IMR-90 (cell line): Measurements from ENCODE around the gene EXOC6B. TPM values are rescaled to one million over a fixed set of nuclear protein-coding genes. Genes with fewer than 3 reads are reported as not detected.

Experiments used
- ATAC-seq: fragments of 200-7000 bp; cut with Tn5 transposase; 2 replicates; pipeline ENCODE4 v1.9.1; 2020; ENCODE audit warnings: low read depth, mild to moderate bottlenecking, moderate library complexity
- BruUV-seq: library from RNA; stranded (reverse); fragments of 400-500 nt; replicated peaks from 2 replicates; lab custom pipeline; 2021; lab: Mats Ljungman, UMichigan
- CTCF ChIA-PET: fragments of 300-600 bp; formaldehyde crosslinking; extraction: SDS; loops from one replicate; lab custom pipeline; 2021; ENCODE audit warnings: antibody characterized with exemption; lab: Yijun Ruan, JAX
- POLR2A ChIA-PET: fragments of 300-600 bp; sonication (Branson Sonifier 250); formaldehyde crosslinking; loops from one replicate; lab custom pipeline; 2022; ENCODE audit warnings: antibody characterized with exemption; ENCODE audit not compliant: unreplicated experiment; lab: Charles Lee
- DNase-seq: peaks from one replicate; pipeline ENCODE4 v3.0.0; 2013
- H2AFZ ChIP-seq: replicated peaks from 2 replicates; pipeline ENCODE3; 2013; ENCODE audit warnings: low read length, mild to moderate bottlenecking; ENCODE audit not compliant: poor library complexity
- H2AK5ac ChIP-seq: 2 replicates; pipeline ENCODE4 v1.6.1; 2013; ENCODE audit warnings: low read depth, low read length, inconsistent platforms
- H2AK9ac ChIP-seq: replicated peaks from 2 replicates; pipeline ENCODE3; 2013; ENCODE audit warnings: mild to moderate bottlenecking, low read depth, low read length, moderate library complexity; ENCODE audit not compliant: poor library complexity
- H2BK120ac ChIP-seq: 2 replicates; pipeline ENCODE4 v1.6.1; 2013; ENCODE audit warnings: low read depth, low read length, inconsistent platforms
- H2BK15ac ChIP-seq: 3 replicates; pipeline ENCODE4 v1.6.1; 2013; ENCODE audit warnings: low read depth, low read length, inconsistent platforms
- H2BK20ac ChIP-seq: 2 replicates; pipeline ENCODE4 v1.6.1; 2013; ENCODE audit warnings: low read depth, mild to moderate bottlenecking, inconsistent platforms, low read length, moderate library complexity
- H2BK5ac ChIP-seq: 2 replicates; pipeline ENCODE4 v1.6.1; 2013; ENCODE audit warnings: mild to moderate bottlenecking, low read depth, low read length, inconsistent platforms; ENCODE audit not compliant: poor library complexity, severe bottlenecking
- H3K14ac ChIP-seq: replicated peaks from 2 replicates; pipeline ENCODE4 v1.6.1; 2013; ENCODE audit warnings: low read depth, low read length, inconsistent platforms
- H3K18ac ChIP-seq: 2 replicates; pipeline ENCODE4 v1.6.1; 2013; ENCODE audit warnings: low read depth, low read length, control low read depth
- H3K23ac ChIP-seq: 2 replicates; pipeline ENCODE4 v1.6.1; 2013; ENCODE audit warnings: low read depth, low read length, inconsistent platforms
- H3K27ac ChIP-seq: 2 replicates; pipeline ENCODE4 v1.5.1; 2013; ENCODE audit warnings: mild to moderate bottlenecking, control low read depth, low read length; ENCODE audit not compliant: insufficient read depth
- H3K27me3 ChIP-seq: 2 replicates; pipeline ENCODE4 v1.6.1; 2013; ENCODE audit warnings: low read length; ENCODE audit not compliant: control insufficient read depth, insufficient read depth
- H3K36me3 ChIP-seq: 2 replicates; pipeline ENCODE4 v1.6.1; 2013; ENCODE audit warnings: low read length, mixed read lengths; ENCODE audit not compliant: control insufficient read depth, insufficient read depth
- H3K4ac ChIP-seq: 2 replicates; pipeline ENCODE4 v1.6.1; 2013; ENCODE audit warnings: low read depth, low read length, inconsistent platforms
- H3K4me1 ChIP-seq: 2 replicates; pipeline ENCODE4 v1.6.1; 2013; ENCODE audit warnings: low read length, mixed read lengths; ENCODE audit not compliant: control insufficient read depth, insufficient read depth
- H3K4me2 ChIP-seq: 2 replicates; pipeline ENCODE4 v1.6.1; 2013; ENCODE audit warnings: low read depth, mild to moderate bottlenecking, control low read depth, low read length, moderate library complexity
- H3K4me3 ChIP-seq: 2 replicates; pipeline ENCODE4 v1.5.1; 2013; ENCODE audit warnings: low read depth, mild to moderate bottlenecking, control low read depth, low read length, moderate library complexity; ENCODE audit not compliant: insufficient read depth
- H3K56ac ChIP-seq: 2 replicates; pipeline ENCODE4 v1.6.1; 2013; ENCODE audit warnings: low read length, inconsistent platforms; ENCODE audit not compliant: insufficient read depth; ENCODE audit errors: extremely low read depth
- H3K79me1 ChIP-seq, 2 experiments: 2 replicates each; pipeline ENCODE4 v1.6.1; 2013; ENCODE audit warnings: low read length in 2 of 2, inconsistent platforms in 1 of 2, low read depth in 1 of 2
- H3K9ac ChIP-seq: 2 replicates; pipeline ENCODE4 v1.6.1; 2013; ENCODE audit warnings: low read depth, low read length, control low read depth
- H3K9me1 ChIP-seq: 2 replicates; pipeline ENCODE4 v1.6.1; 2013; ENCODE audit warnings: low read length, inconsistent platforms; ENCODE audit not compliant: insufficient read depth
- H3K9me3 ChIP-seq: 2 replicates; pipeline ENCODE4 v1.6.1; 2013; ENCODE audit warnings: low read length; ENCODE audit not compliant: control insufficient read depth, insufficient read depth
- H4K20me1 ChIP-seq: 2 replicates; pipeline ENCODE4 v1.6.1; 2013; ENCODE audit warnings: low read length, inconsistent platforms; ENCODE audit not compliant: insufficient read depth
- H4K5ac ChIP-seq: 2 replicates; pipeline ENCODE4 v1.6.1; 2013; ENCODE audit warnings: mild to moderate bottlenecking, low read depth, low read length, control low read depth
- H4K8ac ChIP-seq, 2 experiments: 2 replicates each; pipeline ENCODE4 v1.6.1; 2013; ENCODE audit warnings: low read depth in 2 of 2, low read length in 2 of 2, control low read depth in 1 of 2, inconsistent platforms in 1 of 2
- H4K91ac ChIP-seq: 2 replicates; pipeline ENCODE4 v1.6.1; 2013; ENCODE audit warnings: low read depth, low read length, inconsistent platforms; ENCODE audit not compliant: insufficient read depth
- RCOR1 ChIP-seq: IDR thresholded peaks from 2 replicates; pipeline ENCODE4 v1.6.1; 2012; ENCODE audit warnings: mild to moderate bottlenecking, low read length, improper control_type of control experiment; ENCODE audit not compliant: insufficient replicate concordance
- RFX5 ChIP-seq: IDR thresholded peaks from 2 replicates; pipeline ENCODE4 v1.8.0; 2012; ENCODE audit warnings: low read depth, mild to moderate bottlenecking, low read length, moderate library complexity
- WGBS, 2 experiments: methylation state at CpG; one replicate each; pipeline versions ENCODE4 v1.1.5 to v1.1.7; 2013; ENCODE audit warnings: missing lambda C conversion rate in 2 of 2; ENCODE audit not compliant: insufficient read length in 1 of 2; ENCODE audit errors: extremely low coverage in 2 of 2; 5-methylcytosine and 5-hydroxymethylcytosine counted together
- dilution Hi-C: fragments of 300-500 bp; cut with HindIII; formaldehyde crosslinking; loops from one replicate; pipeline ENCODE4 v1.14.3; 2018; ENCODE audit warnings: low sequenced_read_pairs; ENCODE audit not compliant: unreplicated experiment
- in situ Hi-C: fragments of 300-500 bp; cut with MboI; formaldehyde crosslinking; loops from 3 replicates; pipeline ENCODE4 v1.14.3; 2019; ENCODE audit warnings: low sequenced_read_pairs, inconsistent platforms, mixed read lengths
- intact Hi-C: fragments of 100-400 bp; cut with micrococcal nuclease; formaldehyde crosslinking; loops from 2 replicates; pipeline ENCODE4 v1.10.0; 2022
- polyA plus RNA-seq, 3 experiments: library from polyadenylated mRNA; depleted of rRNA; stranded (reverse); fragments of >200 nt; gene quantifications; 2 replicates each; pipeline ENCODE4 v1.2.3, GENCODE V29; 2012; ENCODE audit warnings: low replicate concordance in 1 of 3
- total RNA-seq: library from RNA; depleted of rRNA; stranded (reverse); fragments of >200 nt; gene quantifications from 2 replicates; pipeline ENCODE4 v1.2.3, GENCODE V29; 2012

EXOC6B gene
- total and polyA plus RNA-seq, 2 of the 4 experiments (the other 2 are of a cell fraction), result 10.2 to 29.4 TPM

- in situ Hi-C loops, result no loop called here
- Histone ChIP-seq H3K27ac (0 out of 2 replicates have a peak overlapping the region, but pooled peaks have one; percentile 21), H3K18ac (no peak overlapping the region), H3K9me3 (no peaks in the 10 kb centered on the region), H3K4ac (no peak overlapping the region), H2AK5ac (no peak overlapping the region), H2BK120ac (no peak overlapping the region), H2BK15ac (no peak overlapping the region), H3K4me1 (peaks cover 6% of the 10 kb centered on the region), H3K4me2 (peak overlapping the region; percentile 49; the same call in 1 of the 2 replicates), H3K9me1 (peaks cover 2% of the 10 kb centered on the region; the same call in 1 of the 2 replicates), H2AFZ (no peak overlapping the region), H4K5ac (no peak overlapping the region; the same call in 1 of the 2 replicates), H4K8ac (no peak overlapping the region), H2AK9ac (no peak overlapping the region), H3K56ac (no peak overlapping the region), H2BK5ac (no peak overlapping the region), H2BK20ac (no peak overlapping the region), H3K4me3 (no peak overlapping the region), H3K79me1 (no peaks in the 10 kb centered on the region), H3K23ac (no peak overlapping the region), H3K9ac (no peak overlapping the region), H3K27me3 (no peaks in the 10 kb centered on the region), H3K14ac (no peak overlapping the region), H4K91ac (no peak overlapping the region), H4K20me1 (peaks cover 2% of the 10 kb centered on the region; the same call in 1 of the 2 replicates), H3K36me3 (no peaks in the 10 kb centered on the region)
- CTCF ChIA-PET, result no interaction called here
- WGBS, 2 experiments, result 71% methylated on average over 4 of the region's 5 CpGs; no CpG with 5 or more reads in 1 of the 2 experiments
- TF ChIP-seq RFX5 (0 out of 2 replicates have a peak, but pooled peaks have one; percentile 31), RCOR1 (no peak)
- peak; percentile 38 for DNase-seq
- POLR2A ChIA-PET, result no interaction called here
- ATAC-seq, result peak; percentile 78
- no TSS peak for BruUV-seq
- intact Hi-C loops, result no loop called here
- dilution Hi-C loops, result no loop called here
These were observed 136.1 kb downstream of the EXOC6B start for GRCh38 chr2:72689579-72690195.
